ENCODE measurements around the gene CFAP161.

Gene CFAP161

DNA sequence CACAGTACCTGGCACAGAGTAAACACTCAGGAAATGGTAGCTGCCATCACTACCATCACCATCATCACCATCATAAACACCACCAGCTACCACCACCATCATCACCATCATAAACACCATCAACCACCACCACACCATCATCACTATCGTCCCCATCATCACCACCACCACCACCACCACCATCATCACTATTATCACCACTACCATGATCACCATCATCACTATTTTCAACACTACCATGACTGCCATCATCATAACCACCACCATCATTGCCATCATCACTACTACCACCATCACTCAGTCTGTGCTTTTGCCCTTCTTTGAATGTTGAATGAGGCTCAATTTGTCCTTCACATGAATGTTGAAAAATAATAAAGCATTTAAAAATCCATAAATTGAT is 41.4 kb downstream of the CFAP161 start:
- no peak for DNase-seq (ENCODE audit: insufficient read length, low spot score)
- FAIRE-seq, result no peak
- TF ChIP-seq SPI1 (IDR thresholded peaks at IDR 0.05; ENCODE audit: low read depth, low read length), result no peak
- no peak for TF ChIP-seq POLR2AphosphoS5 (IDR thresholded peaks at IDR 0.05; ENCODE audit: low read depth, low read length)
- TF ChIP-seq PAX5 (IDR thresholded peaks at IDR 0.05; ENCODE audit: insufficient read depth, low read length, severe bottlenecking), result no peak
- TF ChIP-seq POU2F2 (IDR thresholded peaks at IDR 0.05; ENCODE audit: low read depth, low read length), result no peak
- TF ChIP-seq POLR2A (IDR thresholded peaks at IDR 0.05; ENCODE audit: low read depth, low read length), result no peak
- no peak for TF ChIP-seq TAF1 (IDR thresholded peaks at IDR 0.05; ENCODE audit: low read depth, low read length)

DNA sequence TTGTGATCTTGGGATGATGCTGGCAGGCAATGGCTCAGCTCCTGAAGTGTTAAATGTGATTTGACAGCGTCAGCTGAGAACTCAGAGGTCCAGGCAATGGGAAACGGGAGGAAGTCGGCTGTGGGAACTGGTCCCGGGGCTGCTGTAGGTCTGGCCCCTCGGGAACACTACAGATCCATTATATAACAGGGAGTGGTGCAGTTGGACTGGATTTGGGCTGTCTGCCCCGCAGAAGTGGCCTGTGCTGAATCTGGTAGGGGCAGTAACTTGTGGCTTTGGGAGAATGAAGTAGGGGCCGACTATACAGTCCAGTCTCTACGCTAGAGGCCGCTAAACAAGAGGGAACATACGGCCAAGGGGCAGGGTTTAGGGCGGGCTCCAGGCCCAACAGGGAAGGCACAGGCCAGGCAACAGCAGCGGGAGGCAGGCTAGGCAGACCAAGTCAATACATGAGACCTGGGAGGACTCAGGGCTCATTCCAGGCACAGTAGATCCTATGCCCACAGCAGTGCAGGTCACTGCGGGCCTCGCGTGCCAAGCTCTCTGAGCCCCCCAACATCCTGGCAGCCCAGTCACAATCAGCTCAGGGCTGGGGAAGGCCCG is 42.3 kb downstream of the CFAP161 start:
- DNase-seq (ENCODE audit: insufficient read length, low spot score) (no peak), FAIRE-seq (no peak)
- TF ChIP-seq POLR2A (IDR thresholded peaks at IDR 0.05; ENCODE audit: low read depth, low read length), result no peak
- no peak for TF ChIP-seq POLR2AphosphoS5 (IDR thresholded peaks at IDR 0.05; ENCODE audit: low read depth, low read length)
- no peak for TF ChIP-seq TAF1 (IDR thresholded peaks at IDR 0.05; ENCODE audit: low read depth, low read length)
- TF ChIP-seq SPI1 (IDR thresholded peaks at IDR 0.05; ENCODE audit: low read depth, low read length), result no peak
- TF ChIP-seq PAX5 (IDR thresholded peaks at IDR 0.05; ENCODE audit: insufficient read depth, low read length, severe bottlenecking), result no peak
- TF ChIP-seq POU2F2 (IDR thresholded peaks at IDR 0.05; ENCODE audit: low read depth, low read length), result no peak

DNA sequence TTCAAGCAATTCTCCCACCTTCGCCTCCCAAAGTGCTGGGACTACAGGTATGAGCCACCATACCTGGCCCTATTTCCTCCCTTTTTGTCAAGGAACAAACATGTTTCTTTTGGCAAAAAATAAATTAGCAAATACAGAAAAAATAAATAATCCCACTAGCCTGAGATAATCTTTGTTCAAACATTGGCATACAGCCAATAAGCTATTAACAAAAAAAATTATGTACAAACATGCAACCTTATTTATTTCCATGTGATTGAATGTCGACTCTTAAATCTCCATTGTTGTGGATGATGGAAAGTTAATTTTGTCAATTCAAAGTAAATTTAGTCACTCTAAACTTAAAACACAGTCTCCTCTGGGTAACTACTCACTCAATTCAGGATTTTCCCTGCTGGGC is 44.3 kb downstream of the CFAP161 start:
- DNase-seq (ENCODE audit: insufficient read length, low spot score) (no peak), FAIRE-seq (no peak)
- TF ChIP-seq TAF1 (IDR thresholded peaks at IDR 0.05; ENCODE audit: low read depth, low read length) (no peak), SPI1 (IDR thresholded peaks at IDR 0.05; ENCODE audit: low read depth, low read length) (no peak), PAX5 (IDR thresholded peaks at IDR 0.05; ENCODE audit: insufficient read depth, low read length, severe bottlenecking) (no peak), POLR2AphosphoS5 (IDR thresholded peaks at IDR 0.05; ENCODE audit: low read depth, low read length) (no peak), POLR2A (IDR thresholded peaks at IDR 0.05; ENCODE audit: low read depth, low read length) (no peak), POU2F2 (IDR thresholded peaks at IDR 0.05; ENCODE audit: low read depth, low read length) (no peak)

DNA sequence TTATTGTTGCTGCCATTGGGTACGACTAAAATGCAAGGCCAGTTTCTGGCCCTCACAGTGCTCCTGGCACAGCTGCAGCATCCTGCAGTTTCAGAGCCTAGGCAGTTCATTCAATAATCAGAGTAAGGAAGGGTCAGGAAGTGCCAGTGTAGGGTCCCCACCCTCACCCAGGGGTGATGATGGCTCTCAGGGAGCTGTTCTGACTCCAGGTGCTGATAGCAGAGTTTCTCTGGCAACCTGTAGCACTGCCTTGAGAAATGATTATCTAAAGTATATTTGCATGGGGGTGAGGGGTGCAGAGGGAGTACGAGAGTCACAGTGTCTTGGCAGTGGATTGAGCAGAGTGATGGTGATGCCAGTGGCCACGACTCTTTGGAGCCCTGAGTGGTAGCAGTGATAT is 47.1 kb downstream of the CFAP161 start:
- TF ChIP-seq POLR2AphosphoS5 (IDR thresholded peaks at IDR 0.05; ENCODE audit: low read depth, low read length) (no peak), PAX5 (IDR thresholded peaks at IDR 0.05; ENCODE audit: insufficient read depth, low read length, severe bottlenecking) (no peak), POU2F2 (IDR thresholded peaks at IDR 0.05; ENCODE audit: low read depth, low read length) (no peak), POLR2A (IDR thresholded peaks at IDR 0.05; ENCODE audit: low read depth, low read length) (no peak), TAF1 (IDR thresholded peaks at IDR 0.05; ENCODE audit: low read depth, low read length) (no peak)
- FAIRE-seq (no peak), DNase-seq (ENCODE audit: insufficient read length, low spot score) (no peak)

DNA sequence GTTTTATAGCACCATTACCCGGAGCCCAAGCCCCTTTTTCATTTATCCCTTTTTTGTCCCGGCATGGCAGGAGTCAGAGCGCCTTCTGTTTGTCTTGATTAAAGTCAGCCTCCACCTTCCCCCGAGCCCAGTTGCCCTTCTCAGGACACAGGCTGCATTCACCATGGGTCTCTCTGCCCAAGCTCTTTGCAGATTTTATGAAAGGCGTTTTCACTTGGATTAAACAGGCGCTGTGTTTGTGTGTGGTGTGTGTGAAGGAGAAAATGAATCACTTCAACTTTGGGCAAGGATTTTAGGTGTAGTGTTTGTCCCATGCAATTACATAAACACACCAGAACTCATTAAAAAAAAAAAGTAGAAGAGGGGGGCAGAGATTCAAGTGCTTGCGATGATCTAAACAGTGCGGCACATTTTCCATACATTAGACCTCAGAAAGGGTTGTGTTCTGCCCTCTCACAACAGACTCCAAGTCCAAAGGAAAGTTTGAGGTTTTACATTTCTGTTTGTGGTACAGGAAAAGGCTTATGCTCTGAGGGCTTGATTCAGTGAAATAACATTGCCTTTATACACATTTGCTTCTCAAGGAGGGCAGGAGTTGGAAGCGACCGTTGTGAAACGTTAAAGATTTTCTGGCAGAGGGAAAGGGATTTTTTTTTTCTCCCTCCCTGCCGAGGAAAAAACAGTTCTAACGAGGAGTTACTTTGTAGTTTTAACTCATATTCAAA is 48.1 kb downstream of the CFAP161 start:
- no peak for TF ChIP-seq POU2F2 (IDR thresholded peaks at IDR 0.05; ENCODE audit: low read depth, low read length)
- no peak for TF ChIP-seq SPI1 (IDR thresholded peaks at IDR 0.05; ENCODE audit: low read depth, low read length)
- TF ChIP-seq POLR2A (IDR thresholded peaks at IDR 0.05; ENCODE audit: low read depth, low read length), result no peak
- TF ChIP-seq POLR2AphosphoS5 (IDR thresholded peaks at IDR 0.05; ENCODE audit: low read depth, low read length), result no peak
- TF ChIP-seq PAX5 (IDR thresholded peaks at IDR 0.05; ENCODE audit: insufficient read depth, low read length, severe bottlenecking), result no peak
- TF ChIP-seq TAF1 (IDR thresholded peaks at IDR 0.05; ENCODE audit: low read depth, low read length), result no peak

DNA sequence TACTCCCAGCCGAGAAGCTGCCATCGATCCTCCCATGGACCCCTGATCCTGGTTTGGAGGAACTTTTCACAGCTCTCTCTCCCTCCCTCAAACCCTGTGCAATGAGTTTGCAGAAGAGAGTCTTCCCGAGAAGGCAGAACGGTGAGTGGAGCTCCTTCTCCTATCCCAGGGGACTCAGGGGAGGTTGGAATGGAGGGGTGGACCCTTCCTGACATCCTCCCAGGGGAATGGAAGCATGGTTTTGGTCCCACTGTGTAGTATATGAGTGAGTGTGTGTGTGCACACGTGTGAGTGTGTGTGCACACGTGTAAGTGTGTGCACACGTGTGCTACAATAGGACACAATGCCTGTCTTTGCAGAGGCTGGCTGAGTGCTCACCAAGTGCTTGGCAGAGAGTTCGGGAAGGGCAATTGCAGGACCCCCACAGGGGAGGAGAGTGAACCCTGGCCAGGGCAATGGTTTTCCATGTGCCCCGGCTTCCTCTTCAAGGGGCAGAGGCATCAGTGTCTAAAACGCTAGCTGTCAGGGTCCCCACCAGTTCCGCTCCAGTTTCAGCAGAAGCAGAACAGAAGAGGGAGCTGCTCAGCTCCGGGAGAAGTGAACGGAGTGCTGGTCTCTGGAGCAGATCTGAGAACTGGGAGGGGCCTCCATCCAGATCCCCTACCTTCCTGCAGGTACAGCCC is 48.8 kb downstream of the CFAP161 start:
- TF ChIP-seq SPI1 (IDR thresholded peaks at IDR 0.05; ENCODE audit: low read depth, low read length) (no peak), TAF1 (IDR thresholded peaks at IDR 0.05; ENCODE audit: low read depth, low read length) (no peak), PAX5 (IDR thresholded peaks at IDR 0.05; ENCODE audit: insufficient read depth, low read length, severe bottlenecking) (no peak), POLR2AphosphoS5 (IDR thresholded peaks at IDR 0.05; ENCODE audit: low read depth, low read length) (no peak), POLR2A (IDR thresholded peaks at IDR 0.05; ENCODE audit: low read depth, low read length) (no peak)
- DNase-seq (ENCODE audit: insufficient read length, low spot score) (no peak), FAIRE-seq (no peak)

More for the DNA sequence above, 48.1 kb downstream of the CFAP161 start:
- DNase-seq (ENCODE audit: insufficient read length, low spot score) (no peak), FAIRE-seq (no peak)

DNA sequence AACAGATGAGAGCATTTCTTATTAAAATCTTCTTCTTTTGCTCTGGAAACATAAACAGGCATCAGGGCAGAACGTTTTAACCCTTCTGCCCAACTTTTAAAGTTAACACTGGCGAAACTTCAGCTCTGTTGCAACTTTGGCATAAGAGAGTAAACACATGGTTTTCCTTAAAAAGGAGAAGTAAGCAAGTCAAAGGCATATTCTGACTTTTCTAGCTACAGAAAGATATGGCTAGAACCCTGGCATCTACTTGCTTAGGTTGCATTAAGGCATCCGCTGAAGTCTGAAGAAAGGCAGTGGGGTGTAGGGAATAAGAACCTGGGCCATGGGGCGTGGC is 49.3 kb downstream of the CFAP161 start:
- DNase-seq (ENCODE audit: insufficient read length, low spot score) (no peak), FAIRE-seq (no peak)
- TF ChIP-seq POLR2AphosphoS5 (IDR thresholded peaks at IDR 0.05; ENCODE audit: low read depth, low read length) (no peak), SPI1 (IDR thresholded peaks at IDR 0.05; ENCODE audit: low read depth, low read length) (no peak), TAF1 (IDR thresholded peaks at IDR 0.05; ENCODE audit: low read depth, low read length) (no peak), POLR2A (IDR thresholded peaks at IDR 0.05; ENCODE audit: low read depth, low read length) (no peak), PAX5 (IDR thresholded peaks at IDR 0.05; ENCODE audit: insufficient read depth, low read length, severe bottlenecking) (no peak), POU2F2 (IDR thresholded peaks at IDR 0.05; ENCODE audit: low read depth, low read length) (no peak)

DNA sequence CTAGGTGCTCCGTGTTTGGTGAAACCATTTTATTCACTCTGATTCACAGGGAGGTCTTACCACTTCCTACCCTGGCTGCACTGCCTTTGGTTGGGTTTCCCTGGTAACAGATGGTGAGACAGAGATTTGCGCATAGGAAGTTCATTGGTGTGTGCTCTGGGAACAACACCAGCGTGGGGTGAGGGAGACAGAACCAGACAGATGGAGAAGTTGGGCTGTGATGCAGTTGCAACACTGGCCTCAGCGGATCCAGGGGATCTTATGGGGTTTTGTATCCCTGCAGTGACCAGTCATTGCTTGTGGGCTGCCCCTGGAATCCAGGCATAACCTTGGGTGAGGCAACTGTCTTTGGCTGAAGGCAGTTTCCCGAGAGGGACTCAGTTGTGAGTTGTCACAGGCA is 50.1 kb downstream of the CFAP161 start:
- no peak for DNase-seq (ENCODE audit: insufficient read length, low spot score)
- no peak for TF ChIP-seq POU2F2 (IDR thresholded peaks at IDR 0.05; ENCODE audit: low read depth, low read length)
- no peak for TF ChIP-seq PAX5 (IDR thresholded peaks at IDR 0.05; ENCODE audit: insufficient read depth, low read length, severe bottlenecking)
- TF ChIP-seq TAF1 (IDR thresholded peaks at IDR 0.05; ENCODE audit: low read depth, low read length), result no peak
- TF ChIP-seq SPI1 (IDR thresholded peaks at IDR 0.05; ENCODE audit: low read depth, low read length), result no peak
- TF ChIP-seq POLR2A (IDR thresholded peaks at IDR 0.05; ENCODE audit: low read depth, low read length), result no peak
- no peak for TF ChIP-seq POLR2AphosphoS5 (IDR thresholded peaks at IDR 0.05; ENCODE audit: low read depth, low read length)
- FAIRE-seq, result no peak

DNA sequence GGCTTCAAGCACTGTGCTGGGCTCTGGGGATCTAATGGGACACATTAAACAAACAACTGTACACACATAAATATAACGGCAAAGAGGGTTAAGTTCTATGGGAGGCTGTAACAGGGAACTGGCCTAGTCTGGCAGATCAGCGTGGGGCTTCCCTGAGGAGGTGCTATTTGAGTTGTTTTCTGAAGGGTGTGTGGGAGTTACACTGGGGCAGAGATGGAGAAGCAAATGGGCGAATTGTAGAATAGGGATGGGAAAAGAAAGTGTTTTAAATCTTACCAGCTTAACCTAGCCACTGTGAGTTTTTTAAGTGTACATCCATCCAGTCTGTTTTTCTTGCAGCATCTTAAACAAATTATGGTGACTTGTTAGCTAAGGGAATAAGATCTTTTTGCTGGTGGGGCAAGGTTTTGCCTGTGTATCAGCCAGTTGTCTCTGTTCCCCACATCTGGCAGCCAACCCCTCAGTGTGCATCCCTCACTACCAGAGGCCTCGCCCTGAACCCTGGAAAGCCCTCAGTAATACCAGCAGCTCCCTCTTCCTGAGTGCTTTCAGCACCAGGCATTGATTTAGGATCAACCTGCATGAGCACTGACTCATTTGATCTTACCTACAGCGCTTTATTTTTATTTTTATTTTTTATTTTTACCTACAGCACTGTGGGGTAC is 51.7 kb downstream of the CFAP161 start:
- FAIRE-seq (no peak), DNase-seq (ENCODE audit: insufficient read length, low spot score) (no peak)
- no peak for TF ChIP-seq PAX5 (IDR thresholded peaks at IDR 0.05; ENCODE audit: insufficient read depth, low read length, severe bottlenecking)
- no peak for TF ChIP-seq SPI1 (IDR thresholded peaks at IDR 0.05; ENCODE audit: low read depth, low read length)
- no peak for TF ChIP-seq TAF1 (IDR thresholded peaks at IDR 0.05; ENCODE audit: low read depth, low read length)
- TF ChIP-seq POLR2A (IDR thresholded peaks at IDR 0.05; ENCODE audit: low read depth, low read length), result no peak
- TF ChIP-seq POU2F2 (IDR thresholded peaks at IDR 0.05; ENCODE audit: low read depth, low read length), result no peak
- no peak for TF ChIP-seq POLR2AphosphoS5 (IDR thresholded peaks at IDR 0.05; ENCODE audit: low read depth, low read length)
